SJCRH30 (cell line): ENCODE data around the gene SLC35F2. TPM values are rescaled to one million over a fixed set of nuclear protein-coding genes. Genes with fewer than 3 reads are reported as not detected.
"Not testable (repeated sequence)": the region's sequence is repeated elsewhere in the genome, so short reads cannot be mapped to it uniquely, and the experiment has no call there.

ENCODE experiments used
- DNase-seq, 2 experiments: peaks; one replicate each; pipeline ENCODE4 v3.0.0-alpha.2; 2015 to 2020
- H3K27ac ChIP-seq: fragments of 250-450 bp; sonication (Bioruptor Pico); 2 replicates; pipeline ENCODE4 v1.5.1; 2020; ENCODE audit warnings: mild to moderate bottlenecking, moderate library complexity
- H3K27me3 ChIP-seq: fragments of 250-450 bp; sonication (Bioruptor Pico); 2 replicates; pipeline ENCODE4 v1.5.1; 2020; ENCODE audit warnings: mild to moderate bottlenecking, moderate library complexity
- H3K36me3 ChIP-seq: fragments of 250-450 bp; sonication (Bioruptor Pico); 2 replicates; pipeline ENCODE4 v1.5.1; 2020; ENCODE audit warnings: mild to moderate bottlenecking, moderate library complexity
- H3K4me1 ChIP-seq: fragments of 250-450 bp; sonication (Bioruptor Pico); 2 replicates; pipeline ENCODE4 v1.5.1; 2020; ENCODE audit warnings: mild to moderate bottlenecking, moderate library complexity
- H3K4me3 ChIP-seq: fragments of 250-450 bp; sonication (Bioruptor Pico); 2 replicates; pipeline ENCODE4 v1.5.1; 2020; ENCODE audit warnings: mild to moderate bottlenecking, moderate library complexity
- H3K9me3 ChIP-seq: fragments of 250-450 bp; sonication (Bioruptor Pico); replicated peaks from 2 replicates; pipeline ENCODE4 v1.5.1; 2020; ENCODE audit warnings: mild to moderate bottlenecking, moderate library complexity
- total RNA-seq: library from RNA; depleted of rRNA; stranded (reverse); fragments of >200 nt; shearing (Covaris generic); gene quantifications from 2 replicates; pipeline ENCODE4 v1.2.3, GENCODE V29; 2014

Gene SLC35F2
- total RNA-seq, 1 experiment from 2014 or later: 9.5 TPM

GRCh38 chr11:107853070-107853469, 5.5 kb downstream of the SLC35F2 start:
- Histone ChIP-seq H3K4me1 (no peaks in the 10 kb centered on the region), H3K36me3 (no peaks in the 10 kb centered on the region), H3K4me3 (no peak overlapping the region), H3K27ac (no peak overlapping the region), H3K27me3 (no peaks in the 10 kb centered on the region), H3K9me3 (no peaks in the 10 kb centered on the region)
- DNase-seq: no peak

GRCh38 chr11:107851704-107852310, 6.8 kb downstream of the SLC35F2 start:
- Histone ChIP-seq H3K4me3 (no peak overlapping the region), H3K9me3 (no peaks in the 10 kb centered on the region), H3K27ac (no peak overlapping the region), H3K27me3 (no peaks in the 10 kb centered on the region), H3K36me3 (no peaks in the 10 kb centered on the region), H3K4me1 (no peaks in the 10 kb centered on the region)
- DNase-seq: no peak

GRCh38 chr11:107849790-107850189, 8.8 kb downstream of the SLC35F2 start:
- no peak overlapping the region for H3K4me3 ChIP-seq
- no peak overlapping the region for H3K27ac ChIP-seq
- H3K9me3 ChIP-seq: no peaks in the 10 kb centered on the region
- no peaks in the 10 kb centered on the region for H3K27me3 ChIP-seq
- no peak for DNase-seq
- H3K36me3 ChIP-seq: no peaks in the 10 kb centered on the region
- no peaks in the 10 kb centered on the region for H3K4me1 ChIP-seq

- DNase-seq: no peak
- H3K36me3 ChIP-seq: no peaks in the 10 kb centered on the region
- H3K27me3 ChIP-seq: no peaks in the 10 kb centered on the region
- H3K4me3 ChIP-seq: no peak overlapping the region
- H3K4me1 ChIP-seq: no peaks in the 10 kb centered on the region
- H3K9me3 ChIP-seq: no peaks in the 10 kb centered on the region
- H3K27ac ChIP-seq: no peak overlapping the region
Measured at GRCh38 chr11:107848345-107848744, 10.2 kb downstream of the SLC35F2 start.

GRCh38 chr11:107847184-107847583, 11.4 kb downstream of the SLC35F2 start:
- H3K36me3 ChIP-seq: no peaks in the 10 kb centered on the region
- no peaks in the 10 kb centered on the region for H3K9me3 ChIP-seq
- no peak overlapping the region for H3K27ac ChIP-seq
- no peaks in the 10 kb centered on the region for H3K27me3 ChIP-seq
- no peak overlapping the region for H3K4me3 ChIP-seq
- no peaks in the 10 kb centered on the region for H3K4me1 ChIP-seq
- no peak for DNase-seq

- Histone ChIP-seq H3K36me3 (no peaks in the 10 kb centered on the region), H3K4me1 (peaks cover 10% of the 10 kb centered on the region), H3K27me3 (no peaks in the 10 kb centered on the region), H3K4me3 (no peak overlapping the region), H3K9me3 (no peaks in the 10 kb centered on the region), H3K27ac (no peak overlapping the region)
- DNase-seq: no peak
Measured at GRCh38 chr11:107844041-107844440, 14.5 kb downstream of the SLC35F2 start.

- no peaks in the 10 kb centered on the region for H3K27me3 ChIP-seq
- no peak overlapping the region for H3K27ac ChIP-seq
- DNase-seq: no peak
Measured at GRCh38 chr11:107842412-107843100, 16.0 kb downstream of the SLC35F2 start.

GRCh38 chr11:107840129-107840484, 18.5 kb downstream of the SLC35F2 start:
- no peaks in the 10 kb centered on the region for H3K36me3 ChIP-seq
- no peak for DNase-seq
- peak overlapping the region; percentile 30 for H3K4me3 ChIP-seq
- H3K27ac ChIP-seq: peak overlapping the region; percentile 67
- no peaks in the 10 kb centered on the region for H3K27me3 ChIP-seq
- no peaks in the 10 kb centered on the region for H3K9me3 ChIP-seq
- peaks cover 10% of the 10 kb centered on the region for H3K4me1 ChIP-seq

More at GRCh38 chr11:107842412-107843100, 16.0 kb downstream of the SLC35F2 start:
- no peaks in the 10 kb centered on the region for H3K36me3 ChIP-seq
- H3K9me3 ChIP-seq: no peaks in the 10 kb centered on the region
- H3K4me3 ChIP-seq: no peak overlapping the region
- H3K4me1 ChIP-seq: peaks cover 10% of the 10 kb centered on the region

- Histone ChIP-seq H3K27ac (no peak overlapping the region), H3K36me3 (no peaks in the 10 kb centered on the region), H3K27me3 (no peaks in the 10 kb centered on the region), H3K4me1 (peaks cover 10% of the 10 kb centered on the region), H3K4me3 (no peak overlapping the region), H3K9me3 (no peaks in the 10 kb centered on the region)
- DNase-seq: no peak
Measured at GRCh38 chr11:107836851-107837250, 21.7 kb downstream of the SLC35F2 start.

- Histone ChIP-seq H3K4me3 (no peak overlapping the region), H3K27me3 (no peaks in the 10 kb centered on the region), H3K4me1 (peaks cover 2% of the 10 kb centered on the region), H3K9me3 (no peaks in the 10 kb centered on the region), H3K36me3 (no peaks in the 10 kb centered on the region), H3K27ac (no peak overlapping the region)
- no peak for DNase-seq
Measured at GRCh38 chr11:107834995-107835394, 23.6 kb downstream of the SLC35F2 start.

GRCh38 chr11:107833926-107834325, 24.7 kb downstream of the SLC35F2 start:
- not testable (repeated sequence) for H3K27me3 ChIP-seq, H3K4me1 ChIP-seq, H3K4me3 ChIP-seq, H3K9me3 ChIP-seq, H3K27ac ChIP-seq, DNase-seq, H3K36me3 ChIP-seq

- DNase-seq: no peak
Measured at GRCh38 chr11:107830915-107831540, 27.6 kb downstream of the SLC35F2 start.

GRCh38 chr11:107827041-107827440, 31.5 kb downstream of the SLC35F2 start:
- H3K27me3 ChIP-seq: no peaks in the 10 kb centered on the region
- H3K9me3 ChIP-seq: no peaks in the 10 kb centered on the region
- H3K36me3 ChIP-seq: no peaks in the 10 kb centered on the region
- no peak overlapping the region for H3K27ac ChIP-seq
- H3K4me1 ChIP-seq: no peaks in the 10 kb centered on the region
- no peak overlapping the region for H3K4me3 ChIP-seq
- no peak for DNase-seq

More at GRCh38 chr11:107830915-107831540, 27.6 kb downstream of the SLC35F2 start:
- Histone ChIP-seq H3K9me3 (no peaks in the 10 kb centered on the region), H3K27ac (no peak overlapping the region), H3K4me1 (no peaks in the 10 kb centered on the region), H3K36me3 (no peaks in the 10 kb centered on the region), H3K4me3 (no peak overlapping the region), H3K27me3 (no peaks in the 10 kb centered on the region)

GRCh38 chr11:107825875-107826274, 32.7 kb downstream of the SLC35F2 start:
- DNase-seq: no peak
- H3K27ac ChIP-seq: no peak overlapping the region
- H3K4me1 ChIP-seq: no peaks in the 10 kb centered on the region
- H3K36me3 ChIP-seq: no peaks in the 10 kb centered on the region
- no peaks in the 10 kb centered on the region for H3K27me3 ChIP-seq
- H3K9me3 ChIP-seq: no peaks in the 10 kb centered on the region
- no peak overlapping the region for H3K4me3 ChIP-seq

GRCh38 chr11:107824668-107825369, 33.8 kb downstream of the SLC35F2 start:
- no peak for DNase-seq
- no peaks in the 10 kb centered on the region for H3K27me3 ChIP-seq

More at GRCh38 chr11:107824668-107825369, 33.8 kb downstream of the SLC35F2 start:
- Histone ChIP-seq H3K4me1 (no peaks in the 10 kb centered on the region), H3K36me3 (no peaks in the 10 kb centered on the region), H3K27ac (no peak overlapping the region), H3K9me3 (no peaks in the 10 kb centered on the region), H3K4me3 (no peak overlapping the region)
